WTC11 (cell line): Measurements from ENCODE around the gene PRKG2. TPM values are rescaled to one million over a fixed set of nuclear protein-coding genes. Genes with fewer than 3 reads are reported as not detected.
"Not testable (repeated sequence)": the region's sequence is repeated elsewhere in the genome, so short reads cannot be mapped to it uniquely, and the experiment has no call there.

Experiments used
- ATAC-seq: fragments of 200-7000 bp; cut with Tn5 transposase; 2 replicates; pipeline ENCODE4 v1.10.0; 2021; ENCODE audit warnings: mild to moderate bottlenecking, moderate library complexity
- CTCF ChIA-PET: fragments of 300-600 bp; sonication (Branson Sonifier 250); formaldehyde crosslinking; loops from one replicate; lab custom pipeline; 2021; ENCODE audit warnings: antibody characterized with exemption; lab: Charles Lee
- POLR2A ChIA-PET: fragments of 350-600 bp; sonication (Branson Sonifier 250); formaldehyde crosslinking; loops from one replicate; lab custom pipeline; 2021; ENCODE audit warnings: antibody characterized with exemption; lab: Charles Lee
- DNase-seq: peaks from one replicate; pipeline ENCODE4 v3.0.0; 2021; ENCODE audit warnings: low spot score
- H3K27ac Mint-ChIP-seq: 2 replicates; pipeline ENCODE4 v1.8.0; 2021; ENCODE audit warnings: mixed read lengths
- H3K27me3 Mint-ChIP-seq: 2 replicates; pipeline ENCODE4 v1.8.0; 2021; ENCODE audit warnings: low read depth, mild to moderate bottlenecking, moderate library complexity, mixed read lengths
- H3K36me3 Mint-ChIP-seq: 2 replicates; pipeline ENCODE4 v1.8.0; 2021; ENCODE audit warnings: mixed read lengths
- H3K4me1 Mint-ChIP-seq: 2 replicates; pipeline ENCODE4 v1.8.0; 2022; ENCODE audit warnings: mixed read lengths
- H3K4me3 Mint-ChIP-seq: 2 replicates; pipeline ENCODE4 v1.8.0; 2021; ENCODE audit warnings: mild to moderate bottlenecking, moderate library complexity, mixed read lengths
- H3K9me3 Mint-ChIP-seq: 2 replicates; pipeline ENCODE4 v1.8.0; 2021; ENCODE audit warnings: mixed read lengths
- ATF1 ChIP-seq: sonication (generic); formaldehyde crosslinking; IDR thresholded peaks from 2 replicates; pipeline ENCODE4 v1.8.1; 2023; ENCODE audit warnings: mild to moderate bottlenecking, moderate library complexity, missing genetic modification reagents
- CREM ChIP-seq: sonication (generic); formaldehyde crosslinking; IDR thresholded peaks from 2 replicates; pipeline ENCODE4 v1.8.1; 2022; ENCODE audit warnings: mild to moderate bottlenecking, missing genetic modification reagents, moderate library complexity
- EMX1 ChIP-seq: fragments of 250-450 bp; sonication (Bioruptor Pico); IDR thresholded peaks from 2 replicates; pipeline ENCODE4 v1.8.0; 2021; ENCODE audit warnings: mild to moderate bottlenecking
- FOXK1 ChIP-seq: sonication (generic); formaldehyde crosslinking; IDR thresholded peaks from 2 replicates; pipeline ENCODE4 v1.8.0; 2022; ENCODE audit warnings: mild to moderate bottlenecking, moderate library complexity, missing genetic modification reagents
- MXD4 ChIP-seq: fragments of 250-450 bp; sonication (Bioruptor Pico); IDR thresholded peaks from 2 replicates; pipeline ENCODE4 v1.8.0; 2021; ENCODE audit warnings: mild to moderate bottlenecking, moderate library complexity, borderline replicate concordance
- NFATC4 ChIP-seq: fragments of 250-450 bp; sonication (Bioruptor Pico); IDR thresholded peaks from 2 replicates; pipeline ENCODE4 v1.9.0; 2021; ENCODE audit warnings: mild to moderate bottlenecking
- OVOL2 ChIP-seq: fragments of 250-450 bp; sonication (Bioruptor Pico); IDR thresholded peaks from 2 replicates; pipeline ENCODE4 v1.9.0; 2021; ENCODE audit warnings: mild to moderate bottlenecking, borderline replicate concordance
- ZNF232 ChIP-seq: sonication (generic); formaldehyde crosslinking; IDR thresholded peaks from 2 replicates; pipeline ENCODE4 v1.8.0; 2022; ENCODE audit warnings: mild to moderate bottlenecking, missing genetic modification reagents
- total RNA-seq: library from RNA; stranded (reverse); gene quantifications from 3 replicates; pipeline ENCODE4 v1.2.3, GENCODE V29; 2021
- TF ChIP-seq, protein P1 (sequence below): fragments of 250-450 bp; sonication (Bioruptor Pico); IDR thresholded peaks from 2 replicates; pipeline ENCODE4 v1.9.0; 2021; ENCODE audit warnings: mild to moderate bottlenecking, borderline replicate concordance
- TF ChIP-seq, protein P2 (sequence below): sonication (generic); formaldehyde crosslinking; IDR thresholded peaks from 2 replicates; pipeline ENCODE4 v1.8.1; 2022; ENCODE audit warnings: mild to moderate bottlenecking, missing genetic modification reagents, moderate library complexity, borderline replicate concordance
- TF ChIP-seq, protein P3 (sequence below): sonication (generic); formaldehyde crosslinking; IDR thresholded peaks from 2 replicates; pipeline ENCODE4 v1.8.0; 2023; ENCODE audit warnings: missing genetic modification reagents, mild to moderate bottlenecking, borderline replicate concordance
- TF ChIP-seq, protein P4 (sequence below): fragments of 250-450 bp; sonication (Bioruptor Pico); IDR thresholded peaks from 2 replicates; pipeline ENCODE4 v1.9.0; 2021; ENCODE audit warnings: mild to moderate bottlenecking
- TF ChIP-seq, protein P5 (sequence below): sonication (generic); formaldehyde crosslinking; IDR thresholded peaks from 2 replicates; pipeline ENCODE4 v1.8.0; 2023; ENCODE audit warnings: missing genetic modification reagents

PRKG2 gene
- total RNA-seq, 1 experiment from 2014 or later = 2.7 TPM

DNA sequence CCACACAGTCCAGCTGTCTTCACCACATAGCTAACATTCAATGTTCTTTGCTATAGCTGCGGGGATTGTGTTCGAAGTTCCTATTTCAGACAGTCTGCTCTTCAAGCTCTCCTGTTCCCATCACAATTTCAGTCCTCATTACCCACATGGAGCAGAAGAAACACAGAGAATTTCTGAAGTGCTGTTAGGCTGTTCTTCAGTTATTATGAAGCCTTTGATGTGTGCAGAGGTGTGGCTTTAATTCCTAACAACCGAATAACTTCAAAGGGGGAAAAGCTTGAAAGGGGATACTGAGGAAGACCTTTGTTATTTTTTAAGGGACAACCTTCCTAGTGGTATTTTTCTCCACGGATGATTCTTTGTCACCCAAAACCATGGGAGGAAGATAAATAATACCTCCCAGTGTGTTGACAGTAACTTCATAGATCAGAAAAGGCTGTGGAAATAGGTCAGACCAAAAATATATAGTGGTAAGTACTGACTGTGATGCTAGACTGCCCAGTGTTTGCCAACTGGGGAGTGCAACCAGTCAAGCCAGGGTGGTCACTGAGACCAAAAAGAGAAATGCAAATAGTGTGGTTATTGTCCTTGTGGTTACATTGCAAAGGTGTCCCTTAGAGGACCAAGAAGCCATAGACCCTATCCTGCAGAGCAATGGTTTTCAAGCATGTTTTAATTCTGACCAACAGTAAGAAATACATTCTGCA, 52.1 kb downstream of the PRKG2 start:
- CTCF ChIA-PET = no interaction called here

DNA sequence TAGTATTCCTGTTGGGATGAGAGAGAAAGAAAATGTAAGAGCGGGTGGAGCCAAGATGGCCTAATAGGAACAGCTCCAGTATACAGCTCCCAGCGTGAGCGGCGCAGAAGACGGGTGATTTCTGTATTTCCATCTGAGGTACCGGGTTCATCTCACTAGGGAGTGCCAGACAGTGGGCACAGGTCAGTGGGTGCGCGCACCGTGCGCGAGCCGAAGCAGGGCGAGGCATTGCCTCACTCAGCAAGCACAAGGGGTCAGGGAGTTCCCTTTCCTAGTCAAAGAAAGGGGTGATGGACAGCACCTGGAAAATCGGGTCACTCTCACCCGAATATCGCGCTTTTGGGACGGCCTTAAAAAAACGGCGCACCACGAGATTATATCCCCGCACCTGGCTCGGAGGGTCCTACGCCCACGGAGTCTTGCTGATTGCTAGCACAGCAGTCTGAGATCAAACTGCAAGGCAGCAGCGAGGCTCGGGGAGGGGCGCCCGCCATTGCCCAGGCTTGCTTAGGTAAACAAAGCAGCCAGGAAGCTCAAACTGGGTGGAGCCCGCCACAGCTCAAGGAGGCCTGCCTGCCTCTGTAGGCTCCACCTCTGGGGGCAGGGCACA, 61.2 kb downstream of the PRKG2 start:
- ATAC-seq (peak; percentile 80), DNase-seq (peak; percentile 26)
- H3K36me3 Mint-ChIP-seq = peaks cover 23% of the 10 kb centered on the region
- H3K4me1 Mint-ChIP-seq = peaks cover 13% of the 10 kb centered on the region
- H3K4me3 Mint-ChIP-seq = peak overlapping the region; percentile 81
- POLR2A ChIA-PET, H3K27me3 Mint-ChIP-seq, CTCF ChIA-PET: not testable (repeated sequence)
- H3K27ac Mint-ChIP-seq = peak overlapping the region; percentile 97
- 0 out of 2 replicates have a peak, but pooled peaks have one; percentile 17 for TF ChIP-seq FOXK1 (CRISPR knock-in tag)
- H3K9me3 Mint-ChIP-seq = peaks cover 21% of the 10 kb centered on the region

More for the DNA sequence above, 52.1 kb downstream of the PRKG2 start:
- TF ChIP-seq, protein P1, sequence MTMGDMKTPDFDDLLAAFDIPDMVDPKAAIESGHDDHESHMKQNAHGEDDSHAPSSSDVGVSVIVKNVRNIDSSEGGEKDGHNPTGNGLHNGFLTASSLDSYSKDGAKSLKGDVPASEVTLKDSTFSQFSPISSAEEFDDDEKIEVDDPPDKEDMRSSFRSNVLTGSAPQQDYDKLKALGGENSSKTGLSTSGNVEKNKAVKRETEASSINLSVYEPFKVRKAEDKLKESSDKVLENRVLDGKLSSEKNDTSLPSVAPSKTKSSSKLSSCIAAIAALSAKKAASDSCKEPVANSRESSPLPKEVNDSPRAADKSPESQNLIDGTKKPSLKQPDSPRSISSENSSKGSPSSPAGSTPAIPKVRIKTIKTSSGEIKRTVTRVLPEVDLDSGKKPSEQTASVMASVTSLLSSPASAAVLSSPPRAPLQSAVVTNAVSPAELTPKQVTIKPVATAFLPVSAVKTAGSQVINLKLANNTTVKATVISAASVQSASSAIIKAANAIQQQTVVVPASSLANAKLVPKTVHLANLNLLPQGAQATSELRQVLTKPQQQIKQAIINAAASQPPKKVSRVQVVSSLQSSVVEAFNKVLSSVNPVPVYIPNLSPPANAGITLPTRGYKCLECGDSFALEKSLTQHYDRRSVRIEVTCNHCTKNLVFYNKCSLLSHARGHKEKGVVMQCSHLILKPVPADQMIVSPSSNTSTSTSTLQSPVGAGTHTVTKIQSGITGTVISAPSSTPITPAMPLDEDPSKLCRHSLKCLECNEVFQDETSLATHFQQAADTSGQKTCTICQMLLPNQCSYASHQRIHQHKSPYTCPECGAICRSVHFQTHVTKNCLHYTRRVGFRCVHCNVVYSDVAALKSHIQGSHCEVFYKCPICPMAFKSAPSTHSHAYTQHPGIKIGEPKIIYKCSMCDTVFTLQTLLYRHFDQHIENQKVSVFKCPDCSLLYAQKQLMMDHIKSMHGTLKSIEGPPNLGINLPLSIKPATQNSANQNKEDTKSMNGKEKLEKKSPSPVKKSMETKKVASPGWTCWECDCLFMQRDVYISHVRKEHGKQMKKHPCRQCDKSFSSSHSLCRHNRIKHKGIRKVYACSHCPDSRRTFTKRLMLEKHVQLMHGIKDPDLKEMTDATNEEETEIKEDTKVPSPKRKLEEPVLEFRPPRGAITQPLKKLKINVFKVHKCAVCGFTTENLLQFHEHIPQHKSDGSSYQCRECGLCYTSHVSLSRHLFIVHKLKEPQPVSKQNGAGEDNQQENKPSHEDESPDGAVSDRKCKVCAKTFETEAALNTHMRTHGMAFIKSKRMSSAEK (CRISPR knock-in tag) = no peak
- no peak for TF ChIP-seq EMX1
- no peak for TF ChIP-seq CREM (CRISPR knock-in tag)
- TF ChIP-seq, protein P2, sequence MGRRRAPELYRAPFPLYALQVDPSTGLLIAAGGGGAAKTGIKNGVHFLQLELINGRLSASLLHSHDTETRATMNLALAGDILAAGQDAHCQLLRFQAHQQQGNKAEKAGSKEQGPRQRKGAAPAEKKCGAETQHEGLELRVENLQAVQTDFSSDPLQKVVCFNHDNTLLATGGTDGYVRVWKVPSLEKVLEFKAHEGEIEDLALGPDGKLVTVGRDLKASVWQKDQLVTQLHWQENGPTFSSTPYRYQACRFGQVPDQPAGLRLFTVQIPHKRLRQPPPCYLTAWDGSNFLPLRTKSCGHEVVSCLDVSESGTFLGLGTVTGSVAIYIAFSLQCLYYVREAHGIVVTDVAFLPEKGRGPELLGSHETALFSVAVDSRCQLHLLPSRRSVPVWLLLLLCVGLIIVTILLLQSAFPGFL (CRISPR knock-in tag) = no peak
- TF ChIP-seq ZNF232 (CRISPR knock-in tag) = no peak
- H3K4me3 Mint-ChIP-seq = no peak overlapping the region
- no peak for DNase-seq
- POLR2A ChIA-PET = no interaction called here
- peaks cover 8% of the 10 kb centered on the region for H3K4me1 Mint-ChIP-seq
- H3K27me3 Mint-ChIP-seq = no peaks in the 10 kb centered on the region; the same call in 1 of the 2 replicates
- ATAC-seq = no peak
- H3K27ac Mint-ChIP-seq = no peak overlapping the region
- peaks cover 6% of the 10 kb centered on the region for H3K9me3 Mint-ChIP-seq
- H3K36me3 Mint-ChIP-seq = peaks cover 5% of the 10 kb centered on the region

DNA sequence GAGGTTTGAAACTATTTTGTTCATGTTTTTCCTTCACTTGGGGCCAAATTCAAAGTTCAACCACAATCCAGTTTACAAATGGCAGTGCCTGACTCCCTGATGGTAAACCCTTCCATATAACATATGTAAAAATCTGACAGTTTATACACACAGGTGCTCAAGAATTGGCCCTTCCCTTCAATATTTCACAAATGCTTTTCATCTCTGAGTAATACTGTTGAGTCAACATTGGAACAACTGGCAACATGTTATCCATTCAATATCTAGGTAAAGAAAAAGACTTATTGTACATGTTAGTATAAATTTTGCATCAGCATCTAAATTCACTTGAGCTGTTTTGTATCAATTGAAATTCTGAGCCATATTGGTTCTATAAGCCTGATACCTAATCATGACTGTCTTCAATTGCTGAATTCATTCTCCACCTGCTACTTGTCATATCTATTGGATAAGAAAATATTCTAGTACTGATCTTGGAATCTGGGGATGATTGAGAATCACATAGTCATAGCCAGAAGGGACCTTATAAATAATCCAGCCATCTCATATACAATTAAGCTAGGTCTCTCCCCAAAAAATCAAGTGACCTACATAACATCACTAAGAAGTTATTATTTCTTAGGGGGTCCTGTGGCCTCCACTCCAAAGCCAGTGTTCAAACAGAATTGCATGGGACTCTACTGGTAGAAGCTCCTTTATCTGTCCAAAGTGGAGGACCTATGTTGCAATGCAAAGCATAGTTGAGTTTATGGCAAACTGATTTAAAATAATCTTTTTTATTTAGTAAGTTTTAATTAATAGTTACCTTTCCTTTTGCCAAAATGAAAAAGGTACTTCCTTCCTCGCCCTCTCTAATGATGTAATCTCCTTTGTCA, 61.9 kb downstream of the PRKG2 start:
- Mint-ChIP-seq H3K4me3 (peak overlapping the region; percentile 81), H3K27ac (peak overlapping the region; percentile 97), H3K4me1 (peaks cover 13% of the 10 kb centered on the region), H3K9me3 (peaks cover 15% of the 10 kb centered on the region), H3K27me3 (peaks cover 4% of the 10 kb centered on the region; the same call in 1 of the 2 replicates), H3K36me3 (peaks cover 18% of the 10 kb centered on the region)
- ChIA-PET POLR2A (no interaction called here), CTCF (no interaction called here)
- DNase-seq = no peak
- TF ChIP-seq, protein P3, sequence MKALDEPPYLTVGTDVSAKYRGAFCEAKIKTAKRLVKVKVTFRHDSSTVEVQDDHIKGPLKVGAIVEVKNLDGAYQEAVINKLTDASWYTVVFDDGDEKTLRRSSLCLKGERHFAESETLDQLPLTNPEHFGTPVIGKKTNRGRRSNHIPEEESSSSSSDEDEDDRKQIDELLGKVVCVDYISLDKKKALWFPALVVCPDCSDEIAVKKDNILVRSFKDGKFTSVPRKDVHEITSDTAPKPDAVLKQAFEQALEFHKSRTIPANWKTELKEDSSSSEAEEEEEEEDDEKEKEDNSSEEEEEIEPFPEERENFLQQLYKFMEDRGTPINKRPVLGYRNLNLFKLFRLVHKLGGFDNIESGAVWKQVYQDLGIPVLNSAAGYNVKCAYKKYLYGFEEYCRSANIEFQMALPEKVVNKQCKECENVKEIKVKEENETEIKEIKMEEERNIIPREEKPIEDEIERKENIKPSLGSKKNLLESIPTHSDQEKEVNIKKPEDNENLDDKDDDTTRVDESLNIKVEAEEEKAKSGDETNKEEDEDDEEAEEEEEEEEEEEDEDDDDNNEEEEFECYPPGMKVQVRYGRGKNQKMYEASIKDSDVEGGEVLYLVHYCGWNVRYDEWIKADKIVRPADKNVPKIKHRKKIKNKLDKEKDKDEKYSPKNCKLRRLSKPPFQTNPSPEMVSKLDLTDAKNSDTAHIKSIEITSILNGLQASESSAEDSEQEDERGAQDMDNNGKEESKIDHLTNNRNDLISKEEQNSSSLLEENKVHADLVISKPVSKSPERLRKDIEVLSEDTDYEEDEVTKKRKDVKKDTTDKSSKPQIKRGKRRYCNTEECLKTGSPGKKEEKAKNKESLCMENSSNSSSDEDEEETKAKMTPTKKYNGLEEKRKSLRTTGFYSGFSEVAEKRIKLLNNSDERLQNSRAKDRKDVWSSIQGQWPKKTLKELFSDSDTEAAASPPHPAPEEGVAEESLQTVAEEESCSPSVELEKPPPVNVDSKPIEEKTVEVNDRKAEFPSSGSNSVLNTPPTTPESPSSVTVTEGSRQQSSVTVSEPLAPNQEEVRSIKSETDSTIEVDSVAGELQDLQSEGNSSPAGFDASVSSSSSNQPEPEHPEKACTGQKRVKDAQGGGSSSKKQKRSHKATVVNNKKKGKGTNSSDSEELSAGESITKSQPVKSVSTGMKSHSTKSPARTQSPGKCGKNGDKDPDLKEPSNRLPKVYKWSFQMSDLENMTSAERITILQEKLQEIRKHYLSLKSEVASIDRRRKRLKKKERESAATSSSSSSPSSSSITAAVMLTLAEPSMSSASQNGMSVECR (CRISPR knock-in tag) = no peak
- no peak for TF ChIP-seq OVOL2 (CRISPR knock-in tag)
- TF ChIP-seq NFATC4 (CRISPR knock-in tag) = no peak
- TF ChIP-seq MXD4 = no peak
- TF ChIP-seq, protein P4, sequence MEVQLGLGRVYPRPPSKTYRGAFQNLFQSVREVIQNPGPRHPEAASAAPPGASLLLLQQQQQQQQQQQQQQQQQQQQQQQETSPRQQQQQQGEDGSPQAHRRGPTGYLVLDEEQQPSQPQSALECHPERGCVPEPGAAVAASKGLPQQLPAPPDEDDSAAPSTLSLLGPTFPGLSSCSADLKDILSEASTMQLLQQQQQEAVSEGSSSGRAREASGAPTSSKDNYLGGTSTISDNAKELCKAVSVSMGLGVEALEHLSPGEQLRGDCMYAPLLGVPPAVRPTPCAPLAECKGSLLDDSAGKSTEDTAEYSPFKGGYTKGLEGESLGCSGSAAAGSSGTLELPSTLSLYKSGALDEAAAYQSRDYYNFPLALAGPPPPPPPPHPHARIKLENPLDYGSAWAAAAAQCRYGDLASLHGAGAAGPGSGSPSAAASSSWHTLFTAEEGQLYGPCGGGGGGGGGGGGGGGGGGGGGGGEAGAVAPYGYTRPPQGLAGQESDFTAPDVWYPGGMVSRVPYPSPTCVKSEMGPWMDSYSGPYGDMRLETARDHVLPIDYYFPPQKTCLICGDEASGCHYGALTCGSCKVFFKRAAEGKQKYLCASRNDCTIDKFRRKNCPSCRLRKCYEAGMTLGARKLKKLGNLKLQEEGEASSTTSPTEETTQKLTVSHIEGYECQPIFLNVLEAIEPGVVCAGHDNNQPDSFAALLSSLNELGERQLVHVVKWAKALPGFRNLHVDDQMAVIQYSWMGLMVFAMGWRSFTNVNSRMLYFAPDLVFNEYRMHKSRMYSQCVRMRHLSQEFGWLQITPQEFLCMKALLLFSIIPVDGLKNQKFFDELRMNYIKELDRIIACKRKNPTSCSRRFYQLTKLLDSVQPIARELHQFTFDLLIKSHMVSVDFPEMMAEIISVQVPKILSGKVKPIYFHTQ = no peak
- TF ChIP-seq ATF1 (CRISPR knock-in tag) = no peak
- TF ChIP-seq, protein P5, sequence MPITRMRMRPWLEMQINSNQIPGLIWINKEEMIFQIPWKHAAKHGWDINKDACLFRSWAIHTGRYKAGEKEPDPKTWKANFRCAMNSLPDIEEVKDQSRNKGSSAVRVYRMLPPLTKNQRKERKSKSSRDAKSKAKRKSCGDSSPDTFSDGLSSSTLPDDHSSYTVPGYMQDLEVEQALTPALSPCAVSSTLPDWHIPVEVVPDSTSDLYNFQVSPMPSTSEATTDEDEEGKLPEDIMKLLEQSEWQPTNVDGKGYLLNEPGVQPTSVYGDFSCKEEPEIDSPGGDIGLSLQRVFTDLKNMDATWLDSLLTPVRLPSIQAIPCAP = no peak
- no peak; the same call in 1 of the 2 replicates for ATAC-seq
